Measurements from ENCODE around the gene TSPAN10. TPM values are rescaled to one million over a fixed set of nuclear protein-coding genes. Genes with fewer than 3 reads are reported as not detected.

The TSPAN10 gene
- total RNA-seq, 4 donors from 2014 or later: 0.21 to 3.0 TPM; not detected in 2

DNA sequence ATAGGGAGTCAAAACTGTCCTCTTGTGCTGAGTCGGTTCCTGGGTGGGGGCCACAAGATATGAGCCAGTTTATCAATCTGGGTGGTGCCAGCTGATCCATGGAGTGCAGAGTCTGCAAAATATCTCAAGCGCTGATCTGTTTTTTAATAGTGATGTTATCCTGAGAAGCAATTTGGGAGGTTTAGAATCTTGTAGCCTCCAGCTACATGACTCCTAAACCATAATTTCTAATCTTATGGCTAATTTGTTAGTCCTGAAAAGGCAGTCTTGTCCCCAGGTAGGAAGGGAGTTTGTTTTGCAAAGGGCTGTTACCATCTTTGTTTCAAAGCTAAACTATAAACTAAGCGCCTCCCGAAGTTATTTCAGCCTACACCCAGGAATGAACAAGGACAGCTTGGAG lies 1.7 kb downstream of the TSPAN10 start:
- no peak overlapping the region for H3K4me3 ChIP-seq
- TF ChIP-seq, protein P1, sequence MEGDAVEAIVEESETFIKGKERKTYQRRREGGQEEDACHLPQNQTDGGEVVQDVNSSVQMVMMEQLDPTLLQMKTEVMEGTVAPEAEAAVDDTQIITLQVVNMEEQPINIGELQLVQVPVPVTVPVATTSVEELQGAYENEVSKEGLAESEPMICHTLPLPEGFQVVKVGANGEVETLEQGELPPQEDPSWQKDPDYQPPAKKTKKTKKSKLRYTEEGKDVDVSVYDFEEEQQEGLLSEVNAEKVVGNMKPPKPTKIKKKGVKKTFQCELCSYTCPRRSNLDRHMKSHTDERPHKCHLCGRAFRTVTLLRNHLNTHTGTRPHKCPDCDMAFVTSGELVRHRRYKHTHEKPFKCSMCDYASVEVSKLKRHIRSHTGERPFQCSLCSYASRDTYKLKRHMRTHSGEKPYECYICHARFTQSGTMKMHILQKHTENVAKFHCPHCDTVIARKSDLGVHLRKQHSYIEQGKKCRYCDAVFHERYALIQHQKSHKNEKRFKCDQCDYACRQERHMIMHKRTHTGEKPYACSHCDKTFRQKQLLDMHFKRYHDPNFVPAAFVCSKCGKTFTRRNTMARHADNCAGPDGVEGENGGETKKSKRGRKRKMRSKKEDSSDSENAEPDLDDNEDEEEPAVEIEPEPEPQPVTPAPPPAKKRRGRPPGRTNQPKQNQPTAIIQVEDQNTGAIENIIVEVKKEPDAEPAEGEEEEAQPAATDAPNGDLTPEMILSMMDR (IDR thresholded peaks at IDR 0.05): no peak
- TF ChIP-seq POLR2A (IDR thresholded peaks at IDR 0.05): no peak
- no peaks in the 10 kb centered on the region for H3K9me3 ChIP-seq
- no peaks in the 10 kb centered on the region for H3K36me3 ChIP-seq
- H3K27ac ChIP-seq: no peak overlapping the region
- DNase-seq: no peak
- peaks cover 0 to 11% of the 10 kb centered on the region in 2 donors for H3K4me1 ChIP-seq
- intact Hi-C loops (cut with DNase I; ENCODE audit: low total_unique reads): no loop called here
- no peaks in the 10 kb centered on the region for H3K27me3 ChIP-seq

DNA sequence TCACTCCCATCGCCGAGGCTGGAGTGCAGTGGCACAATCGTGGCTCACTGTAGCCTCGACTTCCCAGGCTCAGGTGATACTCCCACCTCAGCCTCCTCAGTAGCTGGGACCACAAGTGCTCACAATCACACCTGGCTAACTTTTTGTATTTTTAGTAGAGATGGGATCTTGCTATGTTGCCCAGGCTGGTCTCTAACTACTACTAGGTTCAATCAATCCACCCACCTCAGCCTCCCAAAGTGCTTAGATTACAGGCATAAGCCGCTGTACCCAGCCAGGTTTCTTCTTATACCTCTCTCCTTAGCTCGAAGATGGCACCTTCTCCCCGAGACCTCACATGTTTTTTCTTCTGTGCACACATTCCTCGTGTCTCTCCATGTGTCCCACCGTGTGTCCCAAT lies 3.0 kb downstream of the TSPAN10 start:
- TF ChIP-seq, protein P1 (IDR thresholded peaks at IDR 0.05): no peak
- TF ChIP-seq POLR2A (IDR thresholded peaks at IDR 0.05): no peak
- no peak overlapping the region for H3K4me3 ChIP-seq
- H3K4me1 ChIP-seq: peaks cover 0 to 5% of the 10 kb centered on the region in 2 donors
- H3K9me3 ChIP-seq: no peaks in the 10 kb centered on the region
- no peak for DNase-seq
- H3K36me3 ChIP-seq: no peaks in the 10 kb centered on the region
- no peak overlapping the region for H3K27ac ChIP-seq
- H3K27me3 ChIP-seq: no peaks in the 10 kb centered on the region
- intact Hi-C loops (cut with DNase I; ENCODE audit: low total_unique reads): no loop called here

DNA sequence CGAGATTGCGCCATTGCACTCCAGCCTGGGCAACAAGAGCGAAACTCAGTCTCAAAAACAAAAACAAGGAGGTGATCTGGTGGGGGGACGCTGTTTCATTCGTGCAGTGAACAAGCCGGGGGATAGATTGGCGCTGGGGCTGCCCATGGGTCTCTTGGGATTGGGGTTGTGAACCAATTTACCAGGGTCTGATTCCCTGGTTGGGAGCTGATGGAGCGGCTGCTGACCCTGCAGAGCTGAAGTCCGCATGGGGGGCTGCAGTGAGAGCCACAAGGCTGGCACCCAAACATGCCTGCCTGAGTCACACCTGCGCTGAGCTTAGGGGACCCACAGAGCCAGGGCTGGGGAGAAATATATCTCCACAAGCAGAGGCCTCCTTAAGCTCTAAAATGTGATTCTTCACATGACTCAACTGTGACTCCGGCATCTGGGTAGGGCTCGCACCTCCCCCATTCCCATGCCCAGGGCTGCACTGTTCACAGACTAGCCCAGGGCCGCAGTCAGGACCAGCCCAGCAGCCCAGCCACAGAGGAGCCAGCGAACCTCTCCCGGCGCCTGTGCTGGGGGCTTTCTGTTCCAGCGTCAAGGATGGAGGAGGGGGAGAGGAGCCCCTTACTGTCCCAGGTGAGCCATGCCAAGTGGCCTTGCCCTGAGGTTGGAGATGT lies 5.0 kb downstream of the TSPAN10 start:
- intact Hi-C loops (cut with DNase I; ENCODE audit: low total_unique reads): no loop called here
- H3K27ac ChIP-seq: no peak overlapping the region
- H3K36me3 ChIP-seq: no peaks in the 10 kb centered on the region
- H3K4me1 ChIP-seq: no peaks in the 10 kb centered on the region
- H3K4me3 ChIP-seq: no peak overlapping the region
- TF ChIP-seq POLR2A (IDR thresholded peaks at IDR 0.05): no peak
- TF ChIP-seq, protein P1 (IDR thresholded peaks at IDR 0.05): no peak
- no peaks in the 10 kb centered on the region for H3K27me3 ChIP-seq
- no peaks in the 10 kb centered on the region for H3K9me3 ChIP-seq
- no peak for DNase-seq

DNA sequence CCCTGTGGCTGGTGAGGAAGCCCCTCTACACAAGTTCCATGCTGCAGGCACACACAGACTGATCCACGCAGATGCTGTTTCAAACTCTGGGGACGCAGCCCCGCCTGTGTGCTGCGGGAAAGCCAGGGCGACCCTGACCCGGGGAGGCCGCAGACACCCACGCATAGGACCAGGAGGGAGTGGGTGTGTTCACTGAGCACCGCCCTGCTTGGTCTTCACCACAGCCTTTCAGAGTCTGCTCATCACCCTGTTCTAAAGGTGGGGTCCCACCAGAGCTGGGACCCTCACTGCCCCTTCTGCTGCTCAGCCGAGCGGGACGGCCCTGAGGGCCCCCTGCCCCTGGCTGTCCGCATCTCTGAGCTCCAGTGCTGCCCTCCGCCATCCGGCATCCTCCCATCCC lies 7.5 kb downstream of the TSPAN10 start:
- Histone ChIP-seq H3K36me3 (no peaks in the 10 kb centered on the region), H3K9me3 (peaks cover 0 to 8% of the 10 kb centered on the region in 2 donors), H3K27me3 (peaks cover 0 to 10% of the 10 kb centered on the region in 2 donors), H3K27ac (no peak overlapping the region), H3K4me3 (no peak overlapping the region), H3K4me1 (no peaks in the 10 kb centered on the region)
- DNase-seq: no peak
- intact Hi-C loops (cut with DNase I; ENCODE audit: low total_unique reads): no loop called here
- TF ChIP-seq, protein P1 (IDR thresholded peaks at IDR 0.05): no peak
- TF ChIP-seq POLR2A (IDR thresholded peaks at IDR 0.05): no peak

DNA sequence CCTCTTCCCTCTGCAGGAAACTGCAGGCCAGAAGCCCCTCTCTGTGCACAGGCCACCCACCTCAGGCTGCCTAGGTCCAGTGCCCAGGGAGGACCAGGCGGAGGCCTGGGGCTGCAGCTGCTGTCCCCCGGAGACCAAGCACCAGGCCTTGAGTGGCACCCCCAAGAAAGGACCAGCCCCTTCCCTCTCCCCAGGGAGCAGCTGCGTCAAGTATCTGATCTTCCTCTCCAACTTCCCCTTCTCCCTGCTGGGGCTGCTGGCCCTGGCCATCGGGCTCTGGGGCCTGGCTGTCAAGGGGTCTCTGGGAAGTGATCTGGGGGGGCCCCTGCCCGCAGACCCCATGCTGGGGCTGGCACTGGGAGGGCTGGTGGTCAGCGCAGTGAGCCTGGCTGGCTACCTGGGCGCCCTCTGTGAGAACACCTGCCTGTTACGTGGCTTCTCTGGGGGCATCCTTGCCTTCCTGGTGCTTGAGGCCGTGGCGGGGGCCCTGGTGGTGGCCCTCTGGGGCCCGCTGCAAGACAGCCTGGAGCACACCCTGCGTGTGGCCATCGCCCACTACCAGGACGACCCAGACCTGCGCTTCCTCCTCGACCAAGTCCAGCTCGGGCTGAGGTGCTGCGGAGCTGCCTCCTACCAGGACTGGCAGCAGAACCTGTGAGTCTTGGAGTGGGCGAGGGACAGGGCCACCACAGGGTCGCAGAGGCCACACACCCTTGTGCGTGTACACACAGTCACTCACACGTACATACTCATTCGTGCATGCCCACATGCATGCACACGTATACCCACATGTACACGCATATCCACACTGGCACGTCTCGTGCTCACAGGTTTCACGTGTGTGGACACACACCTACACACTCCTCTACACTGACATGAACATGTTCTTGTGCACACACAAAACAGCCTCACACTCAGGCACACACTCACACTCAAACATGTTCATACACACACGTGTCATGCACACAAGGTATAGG lies 8.3 kb downstream of the TSPAN10 start:
- H3K4me1 ChIP-seq: no peaks in the 10 kb centered on the region
- H3K36me3 ChIP-seq: no peaks in the 10 kb centered on the region
- H3K9me3 ChIP-seq: peaks cover 0 to 8% of the 10 kb centered on the region in 2 donors
- intact Hi-C loops (cut with DNase I; ENCODE audit: low total_unique reads): no loop called here
- H3K27me3 ChIP-seq: peaks cover 3 to 18% of the 10 kb centered on the region in 2 donors
- no peak overlapping the region for H3K4me3 ChIP-seq
- TF ChIP-seq POLR2A (IDR thresholded peaks at IDR 0.05): no peak
- TF ChIP-seq, protein P1 (IDR thresholded peaks at IDR 0.05): no peak
- H3K27ac ChIP-seq: no peak overlapping the region
- DNase-seq: no peak

Measured in uterus (tissue), 4 donors.